ENCODE measurements around the gene PSMA4.
"Not testable (repeated sequence)": the region's sequence is repeated elsewhere in the genome, so short reads cannot be mapped to it uniquely, and the experiment has no call there.

The PSMA4 gene

DNA sequence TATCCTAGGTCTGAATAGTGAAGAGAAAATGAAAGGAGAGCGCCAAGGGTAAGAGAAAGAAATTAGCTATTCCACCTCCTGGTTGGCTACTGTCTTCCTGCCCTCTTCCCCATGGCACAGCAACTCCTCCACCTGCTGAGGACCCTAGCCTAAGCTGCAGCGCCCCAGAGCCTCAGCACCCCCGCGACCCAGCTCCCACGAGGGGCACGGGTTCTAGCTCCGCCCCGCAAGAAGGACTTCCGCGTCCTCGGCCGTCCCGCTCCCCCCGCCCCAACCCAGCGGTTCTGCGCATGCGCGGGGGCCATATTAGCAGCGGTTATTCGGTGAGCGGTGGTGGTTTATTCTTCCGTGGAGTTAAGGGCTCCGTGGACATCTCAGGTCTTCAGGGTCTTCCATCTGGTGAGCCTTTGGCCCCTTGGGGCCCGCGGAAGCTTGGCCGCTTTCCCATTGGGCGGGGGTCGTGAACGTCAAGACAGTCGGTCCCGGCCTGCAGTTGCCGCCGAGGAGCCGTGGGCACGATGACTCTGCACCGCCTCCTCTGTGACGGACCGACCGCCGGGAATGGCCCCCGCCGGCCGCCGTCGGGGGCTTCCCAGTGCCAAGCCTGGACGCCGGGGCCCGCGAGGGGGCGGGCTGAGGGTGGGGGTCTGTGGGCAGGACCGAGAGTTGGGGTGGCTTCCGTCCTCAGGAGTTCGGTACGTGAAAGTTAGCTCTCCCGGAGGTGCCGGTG lies at the start of gene PSMA4:
Gene PSMA4 (plus strand): TSS at position 304 of the 730 bp plus-strand sequence. CDS start 1,484 bp downstream, outside the sequence.
- peak; percentile 89 for DNase-seq

GRCh38 chr15:78492872-78493271 lies 47.4 kb upstream of the PSMA4 start:
- DNase-seq, result no peak

GRCh38 chr15:78501857-78502256 lies 38.4 kb upstream of the PSMA4 start:
- DNase-seq, result no peak

- DNase-seq, result no peak
Observed at GRCh38 chr15:78502641-78503040, 37.6 kb upstream of the PSMA4 start.

DNA sequence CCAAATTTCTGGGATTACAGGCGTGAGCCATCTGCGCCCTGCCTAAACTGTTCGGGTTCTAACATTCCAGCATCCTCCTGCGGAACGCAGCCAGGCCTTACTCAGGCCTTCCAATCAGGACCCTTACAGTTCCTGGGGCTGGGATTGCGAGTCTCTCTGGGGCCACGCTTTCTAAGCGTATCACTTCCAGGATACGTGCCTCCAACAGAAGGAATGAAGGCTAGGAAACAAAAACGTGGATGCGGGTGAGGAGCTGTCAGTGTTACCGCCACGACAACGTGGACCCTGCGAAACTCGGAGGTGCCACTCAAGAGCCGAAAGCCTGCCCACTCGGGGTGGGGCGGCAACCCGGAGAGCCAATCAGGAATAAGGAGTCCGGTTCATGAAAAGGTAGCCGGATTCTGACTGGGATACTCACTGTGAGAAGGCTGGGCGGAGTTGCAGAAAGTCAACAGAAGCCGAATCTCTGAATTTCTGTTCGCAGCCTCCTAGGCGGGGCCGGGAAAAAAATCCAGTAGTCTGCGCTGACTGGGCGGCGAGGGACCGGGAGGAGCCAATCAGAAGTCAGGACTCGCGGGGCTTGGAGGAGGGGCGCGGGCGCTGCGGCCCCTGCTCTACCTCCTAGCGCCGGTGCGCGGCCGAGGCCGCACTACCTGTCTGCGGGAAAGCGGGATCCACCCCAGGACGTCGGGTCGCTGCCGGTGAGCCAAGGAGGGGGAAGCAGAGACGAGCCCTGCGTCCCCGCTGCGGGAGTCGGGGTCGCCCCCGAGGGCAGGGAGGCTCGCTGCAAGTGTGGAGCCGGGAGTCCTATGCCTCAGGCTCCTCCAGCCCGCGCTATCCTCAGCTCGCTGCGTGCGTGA lies 33.0 kb upstream of the PSMA4 start, which contains the start of gene HYKK:
Gene HYKK (plus strand): TSS at position 607 of the 860 bp plus-strand sequence. CDS start 5,512 bp downstream, outside the sequence.
- peak; percentile 69 for DNase-seq

DNA sequence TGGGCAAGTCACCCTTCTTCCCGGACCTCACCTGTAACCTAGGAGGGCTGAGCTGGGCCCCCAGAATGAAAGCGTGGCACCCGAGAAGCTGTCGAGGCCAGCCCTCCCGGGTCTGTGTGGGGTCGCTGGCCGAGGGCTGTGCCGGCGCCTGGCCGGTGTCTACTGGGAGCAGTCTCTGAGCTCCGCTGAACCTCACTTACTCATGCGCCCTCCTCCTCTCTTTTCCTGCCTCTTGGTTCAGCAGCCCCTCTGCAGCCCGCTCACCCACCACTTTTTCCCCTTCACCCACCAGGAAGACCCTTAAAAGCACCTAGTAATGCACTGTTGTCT lies 32.4 kb upstream of the PSMA4 start:
- DNase-seq, result no peak

DNA sequence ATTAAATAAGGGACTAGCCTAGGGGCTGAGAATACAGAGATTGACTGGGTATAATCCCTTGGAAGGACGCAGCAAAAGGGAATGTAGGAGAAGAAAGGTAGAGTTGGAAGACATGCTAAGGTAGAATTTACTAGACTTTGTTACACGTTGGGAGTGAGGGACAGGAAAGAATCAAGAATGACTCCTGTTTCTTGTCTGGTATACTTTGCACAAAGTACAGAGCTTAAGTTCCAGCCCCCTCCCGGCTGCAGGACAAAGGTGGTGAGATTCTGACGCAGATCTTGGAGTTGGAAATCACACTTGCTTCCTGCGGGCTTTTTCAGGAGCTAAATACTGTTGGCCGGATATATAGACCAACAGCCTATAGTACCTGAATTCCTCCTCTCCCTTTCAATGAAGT lies 32.0 kb upstream of the PSMA4 start:
- DNase-seq, result no peak

GRCh38 chr15:78509726-78510312 lies 30.4 kb upstream of the PSMA4 start:
- no peak for DNase-seq

GRCh38 chr15:78520035-78520434 lies 20.2 kb upstream of the PSMA4 start:
- DNase-seq, result not testable (repeated sequence)

- DNase-seq, result no peak
Observed at GRCh38 chr15:78524230-78524629, 16.0 kb upstream of the PSMA4 start.

- no peak for DNase-seq
Observed at GRCh38 chr15:78527325-78527724, 12.9 kb upstream of the PSMA4 start.

GRCh38 chr15:78533331-78533730 lies 6.9 kb upstream of the PSMA4 start:
- DNase-seq, result no peak

- DNase-seq, result no peak
Observed at GRCh38 chr15:78536134-78536533, 4.1 kb upstream of the PSMA4 start.

- no peak for DNase-seq
Observed at GRCh38 chr15:78537266-78537905, 2.9 kb upstream of the PSMA4 start.

DNA sequence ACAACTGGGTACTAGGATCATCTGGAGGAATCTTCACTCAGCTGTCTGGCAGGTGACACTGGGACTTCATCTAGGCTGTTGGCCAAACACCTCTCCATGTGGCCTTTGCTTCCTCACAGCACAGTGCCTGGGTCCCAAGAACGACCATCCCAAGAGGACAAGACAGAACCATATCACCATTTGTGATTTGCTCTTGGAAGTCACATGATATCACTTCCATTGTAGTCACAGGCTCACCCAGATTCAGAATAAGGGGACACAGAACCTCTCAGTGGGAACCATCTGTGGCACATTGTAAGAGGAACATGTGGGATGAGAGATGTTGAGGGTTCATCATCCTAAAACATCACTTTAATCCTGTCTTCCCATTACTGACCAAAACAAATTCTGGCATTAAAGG lies 1.9 kb upstream of the PSMA4 start:
- no peak for DNase-seq

- not testable (repeated sequence) for DNase-seq
Observed at GRCh38 chr15:78539464-78540140, 642 bp upstream of the PSMA4 start.

- DNase-seq, result no peak
Observed at GRCh38 chr15:78540871-78541743, 863 bp downstream of the PSMA4 start.

- no peak for DNase-seq
Observed at GRCh38 chr15:78541744-78542034, 1.4 kb downstream of the PSMA4 start.

GRCh38 chr15:78542647-78543046 lies 2.4 kb downstream of the PSMA4 start:
- no peak for DNase-seq

DNA sequence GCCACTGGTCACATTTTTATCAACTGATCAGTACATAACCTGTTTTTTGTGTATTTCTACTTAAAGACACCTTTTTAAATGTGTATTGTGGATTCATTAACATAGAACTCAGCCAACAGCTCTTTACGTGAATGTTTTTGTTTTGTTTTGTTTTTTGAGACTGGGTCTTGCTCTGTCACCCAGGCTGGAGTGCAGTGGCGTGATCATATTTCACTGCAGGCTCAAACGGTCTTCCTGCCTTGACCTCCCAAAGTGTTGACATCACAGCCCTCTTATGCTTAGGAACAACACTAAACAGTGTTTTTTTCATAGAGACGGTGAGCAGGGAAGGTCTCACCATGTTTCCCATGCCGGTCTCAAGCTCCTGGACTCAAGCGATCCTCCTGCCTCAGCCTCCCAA lies 9.9 kb downstream of the PSMA4 start:
- no peak for DNase-seq

DNA sequence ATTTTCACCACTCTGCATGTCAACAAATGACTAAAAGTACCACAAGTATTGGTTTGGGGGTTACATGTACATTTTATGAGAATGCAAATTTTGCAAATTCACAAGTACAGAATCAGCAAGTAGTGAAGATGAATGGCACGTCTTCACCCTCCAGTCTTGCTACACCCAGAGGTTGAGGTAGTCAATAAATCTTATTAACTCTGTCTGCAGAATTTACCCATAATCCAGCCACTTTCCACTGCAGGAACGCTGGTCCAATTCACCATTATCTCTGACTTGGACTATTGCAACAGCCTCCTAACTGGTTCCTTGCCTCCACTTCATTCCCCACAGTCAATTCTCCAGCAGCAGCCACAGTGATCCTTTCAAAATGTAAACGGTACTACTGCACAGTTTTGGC lies 10.6 kb downstream of the PSMA4 start:
- no peak for DNase-seq

GRCh38 chr15:78551902-78552301 lies 11.7 kb downstream of the PSMA4 start:
- no peak for DNase-seq
